OCI-M1 (cell line): ENCODE measurements around the gene PTPRCAP.
A peak's percentile ranks its signal among the peaks of the same experiment; 100 is the strongest.

Experiments used
- DNase-seq: peaks from one replicate; lab custom pipeline; 2025; lab: John Stamatoyannopoulos, UW

Gene PTPRCAP

GRCh38 chr11:67465189-67465510 lies 27.7 kb upstream of the PTPRCAP start:
- peak; percentile 40 for DNase-seq

GRCh38 chr11:67464411-67465188 lies 27.1 kb upstream of the PTPRCAP start:
- peak; percentile 90 for DNase-seq

GRCh38 chr11:67463680-67464410 lies 26.4 kb upstream of the PTPRCAP start:
- DNase-seq: peak; percentile 7

- no peak for DNase-seq
These were observed 25.7 kb upstream of the PTPRCAP start for GRCh38 chr11:67463186-67463585.

GRCh38 chr11:67458266-67458665 lies 20.8 kb upstream of the PTPRCAP start:
- DNase-seq: no peak

GRCh38 chr11:67457453-67457852 lies 20.0 kb upstream of the PTPRCAP start:
- no peak for DNase-seq

DNA sequence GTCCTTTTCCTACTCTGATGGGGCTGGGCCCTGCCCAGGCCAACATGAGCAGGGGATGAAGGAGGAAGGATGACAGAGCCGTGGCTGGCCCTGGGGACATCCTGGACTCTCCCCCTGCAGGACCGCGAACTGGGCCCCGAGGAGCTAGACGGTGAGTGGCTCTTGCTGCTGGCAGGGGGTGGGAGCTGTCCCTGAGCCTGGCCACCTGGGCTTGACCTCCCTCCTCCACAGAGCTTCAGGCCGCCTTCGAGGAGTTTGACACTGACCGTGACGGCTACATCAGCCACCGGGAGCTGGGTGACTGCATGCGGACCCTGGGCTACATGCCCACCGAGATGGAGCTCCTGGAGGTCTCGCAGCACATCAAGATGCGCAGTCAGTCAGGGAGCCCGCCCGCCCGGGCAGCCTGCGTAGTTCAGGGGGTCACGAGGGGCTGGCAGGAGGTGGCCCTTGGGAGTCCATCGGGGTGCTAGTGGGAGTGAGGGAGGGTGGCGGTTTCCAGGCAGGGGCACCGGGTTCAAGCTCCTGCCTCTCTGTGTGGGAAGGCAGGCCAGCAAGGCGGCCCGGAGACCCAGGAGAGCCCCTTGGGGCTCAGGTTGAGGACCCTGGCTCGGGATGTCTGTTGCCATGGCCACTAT lies 18.7 kb upstream of the PTPRCAP start:
- no peak for DNase-seq

DNA sequence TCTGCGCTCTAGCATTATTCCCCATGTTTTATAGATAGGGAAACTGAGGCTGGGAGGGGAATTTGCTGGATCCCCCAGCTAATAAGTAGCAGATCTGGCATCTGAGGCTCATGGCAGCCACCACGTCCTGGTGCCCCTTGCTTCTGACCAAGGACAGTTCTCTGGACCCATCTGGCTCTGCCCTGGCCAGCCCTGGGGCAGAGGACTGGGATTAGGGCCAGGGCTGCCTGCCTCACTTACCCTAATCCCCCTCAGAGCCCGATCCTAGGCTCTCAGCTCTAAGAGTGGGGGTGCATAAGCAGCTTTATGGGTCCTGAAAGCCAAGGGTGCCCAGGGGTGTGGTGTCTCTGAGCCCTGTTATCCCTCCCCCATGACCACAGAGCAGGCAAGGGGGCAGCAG lies 17.6 kb upstream of the PTPRCAP start, which contains the start of gene CABP4:
Gene CABP4 (plus strand): TSS at position 301 of the 400 bp plus-strand sequence. CDS start 70 bp downstream, at position 371.
- DNase-seq: no peak

GRCh38 chr11:67453816-67454732 lies 16.6 kb upstream of the PTPRCAP start:
- DNase-seq: no peak

- DNase-seq: no peak
These were observed 14.9 kb upstream of the PTPRCAP start, which contains the start of gene GPR152 for GRCh38 chr11:67452141-67452952. GPR152 (minus strand) TSS chr11:67452729; CDS start chr11:67452724, 5 bp downstream.

- no peak for DNase-seq
These were observed 14.1 kb upstream of the PTPRCAP start for GRCh38 chr11:67451658-67451976.

DNA sequence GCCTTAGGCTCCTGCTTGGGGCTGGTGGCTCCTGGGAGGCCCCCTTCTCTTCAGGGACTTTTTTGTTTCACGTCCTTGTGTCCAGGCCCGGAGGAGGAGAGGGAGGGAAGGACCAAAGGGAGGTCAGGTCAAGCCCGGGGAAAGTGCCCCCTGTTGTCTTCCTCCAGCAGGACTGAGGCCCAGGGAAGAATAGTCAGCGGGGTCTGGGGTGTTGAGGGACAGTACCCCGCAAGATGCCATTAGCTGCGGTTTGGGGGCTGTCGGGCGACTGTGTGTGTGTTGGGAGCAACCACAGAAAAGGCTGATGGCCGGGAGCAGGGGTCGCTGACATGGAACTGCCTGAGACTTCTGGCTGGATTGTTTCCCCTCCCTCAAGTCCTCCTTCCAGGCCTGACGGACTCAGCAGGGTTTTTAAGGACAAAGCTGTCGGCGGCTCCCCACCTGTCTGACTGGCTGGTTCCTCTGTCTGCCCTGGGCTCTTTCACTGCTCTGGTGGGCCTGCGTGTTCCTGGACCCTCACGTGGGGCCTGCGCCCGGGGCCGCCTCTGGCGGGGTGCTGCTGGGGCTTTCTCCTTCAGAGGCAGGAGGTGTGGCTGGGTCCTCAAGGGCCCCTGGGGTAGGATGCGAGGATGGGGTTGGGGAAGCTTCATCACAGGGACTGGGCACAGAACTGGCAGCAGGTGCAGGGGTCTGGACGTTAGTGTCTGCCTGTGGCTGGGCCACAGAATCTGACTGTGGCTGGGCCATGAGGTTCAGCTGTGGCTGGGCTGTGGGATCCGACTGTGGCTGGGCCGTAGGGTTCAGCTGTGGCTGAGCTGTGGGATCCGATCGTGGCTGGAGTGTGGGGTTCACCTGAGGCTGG lies 13.5 kb upstream of the PTPRCAP start:
- DNase-seq: no peak

DNA sequence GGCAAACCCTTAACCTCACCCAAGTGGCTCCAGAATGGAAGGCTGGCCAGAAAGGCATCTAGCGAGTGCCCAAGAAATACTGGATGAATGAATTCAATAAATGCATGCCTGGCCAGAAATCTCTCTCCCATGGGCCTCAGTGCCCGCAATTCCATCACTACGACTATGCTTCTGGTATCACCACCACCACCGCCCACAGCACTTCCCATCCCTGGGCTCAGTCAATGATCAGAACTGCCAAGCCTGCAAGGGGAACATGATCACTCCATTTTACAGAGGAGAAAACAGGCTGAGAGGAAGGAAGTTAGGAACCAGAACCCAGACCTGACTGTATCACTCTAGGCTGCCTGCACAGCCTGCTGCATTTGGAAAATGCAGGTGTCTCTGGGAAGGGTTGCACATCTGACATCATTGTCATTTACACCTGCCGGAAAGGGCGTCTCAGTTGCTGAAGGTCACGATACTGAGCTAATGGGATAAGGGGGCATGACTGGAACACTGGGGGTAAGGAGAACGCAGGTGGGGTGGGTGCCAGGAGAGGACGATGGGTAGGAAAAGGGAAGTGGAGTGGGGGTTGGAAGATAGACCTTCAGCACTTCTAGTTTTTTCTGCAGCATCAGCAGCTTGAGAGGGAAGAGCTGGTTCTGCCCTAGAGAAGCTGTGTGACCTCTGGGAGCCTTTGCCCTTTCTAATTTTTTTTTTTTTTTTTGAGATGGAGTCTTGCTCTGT lies 11.8 kb upstream of the PTPRCAP start:
- no peak for DNase-seq

DNA sequence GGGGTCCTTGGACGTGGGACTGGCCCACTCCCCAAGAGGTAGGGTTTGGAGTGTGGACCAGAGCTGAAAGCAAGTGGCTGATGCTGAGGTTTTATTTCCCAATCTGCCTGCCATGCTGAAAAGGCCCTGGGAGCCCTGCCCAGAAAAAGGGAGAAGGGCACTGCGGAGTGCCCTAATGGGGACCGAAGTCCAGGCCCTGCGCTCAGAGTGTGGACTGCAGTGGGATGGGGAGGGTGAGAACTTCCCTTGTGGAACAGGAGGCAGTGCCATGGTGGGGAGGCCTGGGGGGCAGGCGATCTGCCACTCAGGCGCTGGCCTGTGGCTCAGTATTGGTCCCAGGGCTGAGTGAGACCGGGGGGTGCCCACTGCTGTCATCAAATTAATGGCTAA lies 10.7 kb upstream of the PTPRCAP start:
- no peak for DNase-seq

GRCh38 chr11:67445515-67445914 lies 8.0 kb upstream of the PTPRCAP start:
- DNase-seq: no peak

DNA sequence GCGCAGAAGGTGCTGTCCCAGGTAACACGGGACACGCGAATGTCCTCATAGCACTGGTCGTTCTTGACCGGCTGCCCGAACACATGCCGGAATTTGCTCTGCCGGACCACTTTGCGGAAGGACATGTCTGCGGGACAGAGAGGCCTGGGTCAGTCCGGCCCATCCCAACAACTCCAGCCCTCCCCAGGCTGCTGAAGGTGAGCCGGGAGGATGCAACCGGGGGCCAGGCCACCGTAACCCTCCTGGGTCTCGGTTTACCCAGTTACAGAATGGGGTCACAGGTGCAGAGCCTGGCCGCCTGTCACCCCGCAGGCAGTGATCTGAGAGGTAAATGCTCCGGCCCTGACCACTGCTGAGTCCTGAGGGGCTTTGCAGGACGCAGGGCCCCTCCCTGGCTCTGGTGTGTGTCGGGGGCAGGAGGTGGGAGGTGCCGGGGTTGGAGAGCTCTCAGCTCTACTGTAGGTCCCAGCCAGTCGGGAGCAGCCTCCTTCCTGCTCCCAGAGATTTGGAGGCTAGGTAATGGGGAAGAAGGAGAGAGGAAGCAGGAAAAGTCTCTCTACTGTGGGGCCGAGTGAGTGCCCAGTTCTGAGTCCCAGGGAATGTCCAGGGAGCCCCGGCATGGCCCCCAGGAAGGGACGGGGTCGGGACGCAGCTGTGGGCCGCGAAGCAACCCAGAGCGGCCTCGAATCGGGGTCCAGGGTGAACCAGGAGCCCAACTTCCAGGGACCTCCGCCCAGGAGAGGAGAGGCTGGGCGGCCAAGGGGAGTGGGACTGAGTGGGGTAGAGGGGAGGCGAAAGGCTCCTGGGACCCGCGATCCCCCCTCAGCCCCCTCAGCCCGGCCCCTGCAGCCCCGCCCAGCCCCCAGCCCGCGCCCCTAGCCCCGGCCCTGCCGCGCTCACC lies 5.3 kb upstream of the PTPRCAP start:
- peak; percentile 41 for DNase-seq

- DNase-seq: no peak
These were observed 4.4 kb upstream of the PTPRCAP start for GRCh38 chr11:67441731-67442351.

- no peak for DNase-seq
These were observed 3.6 kb upstream of the PTPRCAP start for GRCh38 chr11:67441098-67441563.
